ENCODE measurements around the gene AKT3.

The AKT3 gene

DNA sequence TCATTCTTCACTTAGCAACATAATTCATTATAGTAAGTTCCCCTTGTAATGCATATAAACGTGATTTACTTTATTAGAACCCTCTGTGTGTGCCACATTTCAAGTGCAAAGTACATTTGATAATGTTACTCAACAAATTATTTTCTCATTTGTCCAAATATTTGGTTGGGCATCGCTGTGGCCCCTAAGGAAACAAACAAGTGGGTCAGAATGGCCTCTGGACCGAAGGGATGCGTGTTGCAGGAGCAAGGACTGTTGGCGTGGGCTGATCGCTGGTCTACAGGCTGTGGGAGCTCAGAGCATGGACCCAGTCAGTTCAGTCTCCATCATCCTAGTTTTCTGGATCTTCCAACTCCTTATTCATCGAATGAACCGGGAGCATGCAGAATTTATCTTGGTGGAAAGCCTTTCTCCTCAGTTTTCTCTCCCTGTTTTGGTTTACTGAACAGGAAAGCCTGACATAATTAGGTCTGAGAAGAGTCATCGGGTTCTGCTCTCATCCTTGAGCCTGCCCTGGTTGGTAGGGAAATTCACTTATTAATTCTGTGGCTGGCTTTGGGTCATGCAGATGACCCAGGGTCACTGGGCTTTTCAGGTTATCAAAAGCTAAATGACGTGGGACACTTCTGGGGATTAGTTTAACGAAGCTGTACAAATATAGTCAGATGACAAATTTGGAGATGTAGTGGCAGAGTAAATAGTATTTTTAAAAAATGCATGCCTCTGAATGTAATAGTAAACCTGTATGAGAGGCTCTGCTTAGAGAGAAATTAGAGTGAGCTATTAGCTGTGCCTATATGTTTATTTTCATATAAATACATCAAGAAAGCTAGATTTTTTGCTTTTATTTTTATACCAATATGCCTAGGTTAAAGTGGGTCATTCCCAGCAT, 394.0 kb downstream of the AKT3 start:
- no peak for DNase-seq

DNA sequence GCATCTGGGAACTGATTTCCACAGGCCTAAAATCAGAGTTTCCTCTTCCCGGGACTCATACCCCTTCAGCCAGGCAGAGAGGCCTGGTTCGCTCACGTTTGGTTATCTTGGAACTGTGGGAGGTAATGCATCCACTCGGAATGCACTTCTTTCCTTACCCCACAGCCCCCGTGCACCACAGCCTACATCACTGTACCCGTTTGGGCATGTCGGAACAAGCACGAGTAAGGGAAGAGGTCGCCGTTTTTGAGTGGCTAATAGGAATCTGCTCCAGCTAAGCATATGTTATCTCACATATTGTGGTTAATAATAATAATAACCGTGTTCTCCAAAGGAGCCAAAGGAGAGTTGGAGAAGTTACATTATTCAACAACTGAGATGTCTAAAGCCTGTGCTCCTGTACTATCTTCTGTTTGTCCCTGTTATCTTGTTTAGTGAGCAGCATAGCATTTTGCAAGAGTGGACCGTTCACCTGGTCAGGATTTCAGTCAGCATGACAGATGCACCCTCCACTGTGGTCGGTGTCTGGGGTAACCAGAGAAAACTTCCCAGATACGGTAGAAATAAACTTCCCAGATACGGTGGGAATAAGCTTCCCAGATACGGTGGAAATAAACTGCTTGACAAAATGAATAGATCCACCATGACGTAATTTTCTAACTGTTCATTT, 395.6 kb downstream of the AKT3 start:
- DNase-seq: no peak

DNA sequence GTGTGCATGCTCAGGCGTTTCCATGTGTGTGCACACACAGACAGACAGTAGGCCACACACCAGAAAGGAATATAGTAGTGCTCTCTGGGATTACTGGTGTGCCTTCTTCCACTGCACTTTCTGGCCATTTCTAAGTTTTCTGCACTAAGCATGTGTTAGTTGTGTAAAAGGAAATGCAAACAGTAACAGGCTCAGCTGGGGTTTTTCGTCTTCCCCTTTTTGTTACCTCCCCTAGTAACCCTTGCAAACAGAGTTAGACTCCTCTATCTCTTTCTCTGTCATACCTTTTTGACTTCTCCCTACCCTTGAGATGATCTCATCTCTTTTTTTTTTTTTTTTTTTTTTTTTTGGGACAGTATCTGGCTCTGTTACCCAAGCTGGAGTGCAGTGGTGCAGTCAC, 398.0 kb downstream of the AKT3 start:
- DNase-seq: no peak

DNA sequence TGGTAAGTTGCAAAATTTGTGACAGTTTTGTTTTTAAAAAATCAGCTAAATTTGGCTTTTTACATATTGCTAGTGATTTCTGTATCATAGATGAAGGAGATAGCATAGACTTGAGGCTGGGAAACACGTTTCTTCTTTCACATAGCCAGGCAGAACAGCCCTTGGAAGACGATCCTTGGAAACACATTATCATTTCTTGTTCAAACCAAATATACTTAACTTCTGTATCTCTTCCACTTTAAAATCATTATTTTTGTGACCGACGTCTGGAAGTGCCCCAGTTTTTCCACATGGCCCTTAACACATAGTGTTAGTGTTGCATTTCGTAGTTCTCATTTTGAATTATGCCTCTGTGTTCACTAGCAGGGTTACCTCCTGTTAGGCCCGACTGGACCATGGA, 400.7 kb downstream of the AKT3 start:
- no peak for DNase-seq

DNA sequence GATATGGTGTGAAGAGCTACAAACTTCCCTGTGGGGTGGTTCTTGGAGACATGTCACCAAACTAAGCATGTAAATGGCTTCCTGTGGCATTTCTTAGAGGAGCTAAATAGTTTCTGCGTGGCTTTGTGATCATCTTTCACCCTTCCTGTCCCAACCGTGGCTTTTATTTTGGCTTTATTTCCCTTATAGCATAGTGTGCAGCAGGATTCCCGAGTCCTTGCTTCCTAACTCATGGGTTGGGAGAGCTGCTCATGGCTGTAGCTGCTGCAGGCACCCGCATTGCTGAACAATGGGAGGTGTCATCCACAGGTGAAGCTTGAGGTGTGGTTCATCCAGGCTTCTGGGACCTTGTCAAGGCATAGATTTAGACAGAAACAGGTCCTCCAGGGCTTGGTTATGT, 402.2 kb downstream of the AKT3 start:
- no peak for DNase-seq

DNA sequence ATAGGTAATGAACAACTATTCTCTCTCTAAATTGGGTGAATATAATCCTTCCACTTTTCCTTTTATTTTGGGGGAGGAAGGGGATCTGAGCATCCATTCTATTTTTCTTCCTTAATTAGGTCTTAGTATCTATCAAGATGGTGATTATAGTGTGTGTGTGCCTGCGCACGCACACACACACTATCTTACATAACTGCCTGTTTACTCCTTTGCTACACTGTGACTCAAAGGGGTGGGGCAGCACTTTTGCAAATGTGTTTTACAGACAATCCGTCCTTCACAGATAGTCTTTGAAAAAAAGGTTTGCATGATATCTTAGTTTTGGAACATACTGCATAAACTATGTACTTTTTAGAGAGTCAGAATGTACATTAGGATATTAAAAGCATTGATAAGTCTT, 402.7 kb downstream of the AKT3 start:
- DNase-seq: peak in 1 of 5 experiments; percentile 15

DNA sequence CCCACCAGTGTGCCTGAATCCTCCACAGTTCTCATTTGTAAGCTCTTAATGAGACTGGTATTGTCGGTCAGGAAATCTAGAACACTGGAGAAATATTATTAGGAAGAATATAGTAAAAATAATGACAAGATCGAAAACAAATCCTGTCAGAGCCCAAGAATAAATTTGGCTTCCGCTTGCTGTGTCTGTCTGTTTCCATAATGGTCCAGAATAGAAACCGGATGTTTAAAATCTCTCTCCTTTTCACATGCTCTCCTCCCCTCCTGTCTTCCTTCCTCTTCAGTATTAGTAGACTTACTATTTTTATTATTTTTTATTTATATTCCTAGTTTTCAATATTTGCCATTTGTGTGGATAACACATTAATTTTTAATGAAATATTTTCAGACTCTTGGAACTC, 406.5 kb downstream of the AKT3 start:
- DNase-seq: no peak

DNA sequence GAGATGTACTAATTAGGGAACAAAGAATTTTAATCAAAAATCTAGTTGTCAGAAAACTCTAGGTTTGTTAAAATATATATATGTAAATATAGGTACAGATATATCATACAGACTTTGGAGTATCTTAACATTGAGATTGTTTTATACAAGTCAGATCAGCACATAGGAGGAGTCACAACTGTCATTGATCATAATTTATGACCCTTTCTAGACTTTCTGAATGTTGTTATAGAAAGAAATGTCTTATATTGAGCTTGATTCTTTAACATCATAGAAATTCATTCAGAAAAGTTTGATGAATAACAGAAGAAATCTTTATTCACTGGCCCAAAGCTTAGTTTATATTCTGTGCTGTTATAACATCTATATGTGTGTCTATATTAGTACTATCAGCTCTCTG, 408.4 kb downstream of the AKT3 start:
- no peak for DNase-seq

DNA sequence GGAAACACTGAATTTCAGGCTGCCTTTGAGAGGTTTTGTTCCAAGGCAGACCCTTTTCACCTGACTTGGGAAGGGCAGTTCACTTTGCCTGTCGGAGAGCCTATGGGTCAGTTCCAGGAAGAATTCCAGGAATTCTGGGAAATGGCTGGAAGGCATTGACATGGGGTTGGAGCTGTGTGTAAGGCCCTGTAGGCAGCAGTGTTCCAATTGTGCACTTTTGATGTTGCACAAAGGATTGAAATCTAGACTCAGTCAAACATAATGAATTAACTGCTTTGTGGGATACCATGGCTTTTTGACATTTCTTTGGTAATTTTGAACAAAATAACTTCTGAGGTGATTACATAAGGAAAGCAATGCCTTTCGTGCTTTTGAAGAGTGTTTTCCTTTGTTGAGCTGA, 409.6 kb downstream of the AKT3 start:
- DNase-seq: no peak

DNA sequence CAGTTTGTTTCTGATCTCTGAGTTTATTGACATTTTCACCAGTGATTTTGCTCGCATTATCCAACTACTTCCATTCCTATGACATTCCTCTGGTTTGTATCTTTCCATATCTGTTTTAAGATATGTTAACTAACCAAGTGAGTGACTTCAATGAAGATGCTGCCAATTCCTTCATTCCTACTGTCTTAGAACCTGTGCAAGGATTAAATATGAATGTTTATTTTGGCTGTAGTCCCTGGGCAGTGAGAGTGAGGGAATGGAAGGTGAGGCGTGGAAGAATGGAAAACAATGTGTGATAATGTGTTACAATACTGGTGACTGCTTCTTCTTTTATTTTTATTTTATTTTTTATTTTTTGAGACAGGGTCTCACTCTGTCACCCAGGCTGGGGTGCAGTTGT, 411.2 kb downstream of the AKT3 start:
- no peak for DNase-seq
